ENCODE data around the gene LAD1. TPM values are rescaled to one million over a fixed set of nuclear protein-coding genes. Genes with fewer than 3 reads are reported as not detected.
A peak's percentile ranks its signal among the peaks of the same experiment; 100 is the strongest.

The LAD1 gene
- polyA plus RNA-seq (ENCODE audit: insufficient read length in 4 of 4), result 10 to 100 TPM; 28.0 to 38.1 (median 31.2) TPM

GRCh38 chr1:201399018-201399351 is at the start of gene LAD1:
TSS of gene LAD1 (minus strand) at chr1:201399324. CDS start at chr1:201399306, 18 bp downstream.
- DNase-seq (ENCODE audit: low read depth in 4 of 4, low spot score in 2 of 4), result no peak

DNA sequence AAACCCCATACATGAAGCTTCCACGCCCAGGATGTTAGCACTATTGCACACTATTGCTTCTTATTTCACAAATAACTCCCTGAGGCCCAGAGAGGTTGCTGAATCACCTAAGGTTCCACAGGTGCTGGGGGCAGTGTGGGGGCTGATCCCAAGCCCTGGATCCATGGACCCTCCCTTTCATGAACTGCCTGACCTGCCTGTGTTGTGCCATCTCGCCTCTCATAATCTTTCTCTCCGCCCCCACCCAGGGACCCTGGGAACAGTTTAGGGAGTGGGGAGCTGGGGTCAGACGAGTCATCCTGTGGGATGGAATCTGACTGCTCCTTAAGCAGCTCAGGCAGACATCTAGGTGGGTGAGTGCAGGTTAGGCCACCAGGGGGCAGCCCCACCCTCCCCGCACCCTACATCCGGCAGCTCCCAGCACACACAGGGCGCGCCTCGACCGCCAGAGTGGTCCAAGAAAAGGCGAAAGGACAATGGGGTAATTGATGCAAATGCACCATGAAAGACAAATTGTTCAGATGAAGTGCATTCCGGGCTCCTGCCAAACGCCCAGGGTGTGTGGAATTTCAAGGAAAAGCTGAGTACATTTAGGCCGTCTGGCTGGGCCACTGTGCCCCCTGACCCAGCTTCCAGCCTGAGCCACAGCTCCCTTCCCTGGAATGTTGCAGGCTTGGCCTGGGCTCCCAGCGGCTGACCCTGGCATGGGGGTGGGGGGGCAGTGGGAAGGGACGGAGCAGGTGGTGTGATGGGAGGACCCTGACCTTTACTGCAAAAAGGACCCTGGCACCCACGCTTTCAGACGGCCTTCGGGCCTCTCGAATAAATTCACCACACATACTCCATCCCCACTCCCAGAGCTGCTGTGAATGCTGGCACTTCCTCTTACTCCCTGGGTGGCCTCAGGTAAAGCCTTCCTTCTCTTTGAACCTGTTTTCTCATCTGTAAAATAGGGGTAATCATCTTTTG is 49.1 kb upstream of the LAD1 start:
- peak in 1 of 4 donors; percentile 44 for DNase-seq (ENCODE audit: low read depth in 4 of 4, low spot score in 2 of 4)

DNA sequence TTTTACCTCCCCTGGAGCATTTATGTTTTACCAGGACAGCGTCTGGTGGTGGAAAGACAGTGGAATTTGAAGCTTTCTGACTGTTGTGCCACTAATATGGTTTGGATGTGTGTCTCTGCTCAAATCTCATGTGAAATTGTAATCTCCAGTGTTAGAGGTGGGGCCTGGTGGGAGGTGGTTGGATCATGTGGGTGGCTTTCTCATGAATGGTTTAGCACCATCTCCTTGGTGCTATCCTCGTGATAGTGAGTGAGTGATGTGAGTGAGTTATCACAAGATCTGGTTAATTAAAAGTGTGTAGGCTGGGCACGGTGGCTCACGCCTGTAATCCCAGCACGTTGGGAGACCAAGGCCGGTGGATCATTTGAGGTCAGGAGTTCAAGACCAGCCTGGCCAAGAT is 46.2 kb upstream of the LAD1 start:
- DNase-seq (ENCODE audit: low read depth in 4 of 4, low spot score in 2 of 4), result no peak

DNA sequence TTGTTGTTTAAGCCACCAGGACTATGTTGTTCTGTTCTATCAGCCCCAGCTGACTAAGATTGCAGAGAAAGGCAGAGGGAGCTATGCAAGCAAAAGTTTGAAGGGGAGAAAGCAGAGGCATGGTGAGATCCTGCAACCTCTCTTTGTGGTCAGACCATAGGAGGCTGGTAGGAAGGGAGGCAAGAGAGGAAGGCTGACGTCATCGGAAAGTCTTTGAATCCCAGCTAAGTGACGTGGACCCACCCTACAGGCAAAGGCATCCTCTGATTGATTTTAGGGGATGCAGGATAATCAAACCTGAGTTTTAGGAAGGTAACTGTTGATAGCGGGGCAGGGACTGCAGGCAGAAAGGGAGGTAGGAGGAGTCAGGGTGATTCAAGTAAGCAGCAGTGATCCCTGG is 45.7 kb upstream of the LAD1 start:
- no peak for DNase-seq (ENCODE audit: low read depth in 4 of 4, low spot score in 2 of 4)

- no peak for DNase-seq (ENCODE audit: low read depth in 4 of 4, low spot score in 2 of 4)
Observed at GRCh38 chr1:201443747-201444146, 44.6 kb upstream of the LAD1 start.

GRCh38 chr1:201436969-201437368 is 37.8 kb upstream of the LAD1 start:
- DNase-seq (ENCODE audit: low read depth in 4 of 4, low spot score in 2 of 4), result no peak

DNA sequence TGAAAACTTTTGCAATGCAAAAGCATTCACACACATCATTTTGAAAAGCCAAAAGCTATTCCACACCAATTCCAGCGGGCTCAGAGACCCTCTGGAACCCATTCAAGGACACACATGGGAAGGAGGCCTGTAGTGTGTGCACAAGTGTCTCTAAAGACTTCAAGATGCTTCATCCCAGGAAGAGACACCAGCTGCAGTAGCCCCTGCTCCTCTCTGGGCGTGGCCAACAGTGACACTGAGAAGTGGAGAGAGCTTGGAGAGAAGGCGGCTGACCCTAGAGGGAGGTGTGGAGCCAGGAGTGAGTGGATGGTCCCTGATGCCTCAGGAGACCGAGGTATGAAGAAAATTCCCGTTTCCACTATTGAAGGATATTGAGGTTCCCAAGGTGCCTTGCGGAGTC is 37.3 kb upstream of the LAD1 start:
- DNase-seq (ENCODE audit: low read depth in 4 of 4, low spot score in 2 of 4), result no peak

DNA sequence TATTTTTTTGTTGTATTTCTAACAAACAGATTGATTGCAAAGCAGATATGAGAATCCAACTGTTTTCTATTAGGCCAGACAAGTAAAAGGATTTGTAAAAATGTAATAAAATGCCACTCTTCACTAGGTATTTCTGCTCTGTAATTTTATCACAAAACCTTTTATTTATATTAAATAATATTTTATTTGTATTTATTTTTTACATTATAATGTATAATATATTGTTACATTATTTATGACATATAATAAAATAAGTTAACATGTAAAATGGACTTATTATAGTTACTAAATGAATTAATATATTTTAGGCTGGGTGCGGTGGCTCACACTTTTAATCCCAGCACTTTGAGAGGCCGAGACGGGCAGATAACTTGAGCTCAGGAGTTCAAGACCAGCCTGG is 35.1 kb upstream of the LAD1 start:
- no peak for DNase-seq (ENCODE audit: low read depth in 4 of 4, low spot score in 2 of 4)

GRCh38 chr1:201433609-201434008 is 34.5 kb upstream of the LAD1 start:
- DNase-seq (ENCODE audit: low read depth in 4 of 4, low spot score in 2 of 4), result no peak

GRCh38 chr1:201430776-201431175 is 31.7 kb upstream of the LAD1 start:
- DNase-seq (ENCODE audit: low read depth in 4 of 4, low spot score in 2 of 4), result no peak

GRCh38 chr1:201429736-201430501 is 30.8 kb upstream of the LAD1 start:
- DNase-seq (ENCODE audit: low read depth in 4 of 4, low spot score in 2 of 4), result no peak

GRCh38 chr1:201427963-201428362 is 28.8 kb upstream of the LAD1 start:
- DNase-seq (ENCODE audit: low read depth in 4 of 4, low spot score in 2 of 4), result no peak

DNA sequence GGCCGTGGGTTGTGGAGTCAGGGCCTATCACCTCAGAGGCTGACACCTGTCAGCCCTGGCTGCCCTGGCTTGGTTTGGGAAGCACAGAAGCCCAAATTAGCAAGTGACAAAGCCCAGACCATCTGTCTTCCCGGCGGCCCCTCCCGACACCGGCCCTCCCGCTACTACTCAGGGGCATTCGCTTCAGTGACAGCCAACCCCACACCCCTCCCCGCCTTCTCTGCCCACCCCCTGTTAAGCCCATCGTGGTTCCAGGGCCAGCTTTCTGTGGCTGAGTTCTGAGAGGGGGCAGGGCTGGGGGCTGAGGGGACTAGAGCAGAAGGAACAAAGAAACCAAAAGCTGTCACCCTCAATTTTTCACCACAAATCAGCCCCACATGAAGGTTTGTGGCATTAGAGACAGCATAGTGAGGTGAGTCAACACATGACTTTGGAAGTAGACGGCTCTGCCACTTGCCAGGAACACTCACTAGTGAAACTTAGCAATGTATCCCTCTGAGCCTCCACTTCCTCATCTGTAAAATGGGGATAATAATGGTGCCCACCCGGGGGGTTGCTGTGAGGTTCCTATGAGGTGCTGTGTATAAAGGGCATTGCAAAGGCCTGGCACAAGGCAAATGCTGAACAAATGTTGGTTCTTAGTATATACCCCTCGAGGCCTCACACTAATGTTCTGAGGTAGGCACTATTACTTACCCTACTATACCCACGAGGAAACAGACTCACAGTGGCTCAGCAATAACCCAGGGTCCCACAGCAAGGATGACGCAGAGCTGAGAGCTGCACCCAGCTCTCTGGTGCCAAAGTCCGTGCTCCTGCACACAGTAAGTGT is 27.6 kb upstream of the LAD1 start:
- no peak for DNase-seq (ENCODE audit: low read depth in 4 of 4, low spot score in 2 of 4)

GRCh38 chr1:201424146-201424545 is 25.0 kb upstream of the LAD1 start:
- DNase-seq (ENCODE audit: low read depth in 4 of 4, low spot score in 2 of 4), result no peak

GRCh38 chr1:201423655-201424054 is 24.5 kb upstream of the LAD1 start:
- DNase-seq (ENCODE audit: low read depth in 4 of 4, low spot score in 2 of 4), result no peak

DNA sequence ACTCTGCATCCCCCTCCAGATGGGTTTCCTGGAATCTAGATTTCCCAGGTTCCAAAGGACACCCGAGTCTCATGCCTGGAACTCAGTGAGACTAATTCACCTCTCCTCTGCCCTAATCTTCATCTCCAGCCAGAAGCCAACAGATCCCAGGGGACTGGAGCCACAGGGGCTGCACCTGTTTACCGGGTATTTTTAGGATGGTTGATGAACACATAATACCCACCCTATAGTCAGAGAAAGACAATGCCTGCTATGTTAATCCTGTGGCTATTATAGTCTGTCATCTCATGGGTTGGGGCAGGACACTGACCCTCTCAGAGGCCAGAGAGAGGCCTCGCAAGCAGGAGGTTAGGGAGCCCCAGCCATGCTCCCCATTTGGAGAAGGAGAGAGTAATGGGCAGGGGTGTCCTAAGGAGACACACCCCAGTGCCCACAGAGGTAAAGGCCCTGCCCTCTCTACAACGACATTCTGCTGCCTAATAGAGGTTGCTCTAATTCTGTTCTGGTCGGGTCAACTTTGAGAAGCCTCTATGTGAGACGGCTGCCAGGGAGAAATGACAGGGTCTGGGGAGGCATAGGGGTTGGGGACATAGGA is 23.4 kb upstream of the LAD1 start:
- no peak for DNase-seq (ENCODE audit: low read depth in 4 of 4, low spot score in 2 of 4)

DNA sequence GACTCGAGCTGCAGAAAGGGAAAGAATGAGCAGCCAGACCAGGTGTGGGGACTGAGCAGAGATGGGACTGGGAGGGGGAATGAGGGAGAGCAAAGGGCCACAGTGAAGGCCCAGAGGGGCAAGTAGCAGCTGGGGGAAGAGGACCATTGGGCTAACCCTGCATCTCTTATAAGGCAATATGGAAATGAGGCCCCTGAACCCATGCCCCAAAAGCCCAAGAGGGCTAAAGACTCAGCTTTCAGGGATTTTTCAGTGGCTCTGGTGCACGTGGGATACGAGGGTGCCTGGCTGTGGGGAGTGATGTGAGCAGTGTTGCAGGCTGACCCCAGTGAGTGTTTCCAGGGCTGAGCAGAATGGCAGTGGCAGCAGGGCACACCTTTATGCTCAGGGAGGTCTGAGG is 22.9 kb upstream of the LAD1 start:
- DNase-seq (ENCODE audit: low read depth in 4 of 4, low spot score in 2 of 4), result no peak

- DNase-seq (ENCODE audit: low read depth in 4 of 4, low spot score in 2 of 4), result no peak
Observed at GRCh38 chr1:201421041-201421440, 21.9 kb upstream of the LAD1 start.

DNA sequence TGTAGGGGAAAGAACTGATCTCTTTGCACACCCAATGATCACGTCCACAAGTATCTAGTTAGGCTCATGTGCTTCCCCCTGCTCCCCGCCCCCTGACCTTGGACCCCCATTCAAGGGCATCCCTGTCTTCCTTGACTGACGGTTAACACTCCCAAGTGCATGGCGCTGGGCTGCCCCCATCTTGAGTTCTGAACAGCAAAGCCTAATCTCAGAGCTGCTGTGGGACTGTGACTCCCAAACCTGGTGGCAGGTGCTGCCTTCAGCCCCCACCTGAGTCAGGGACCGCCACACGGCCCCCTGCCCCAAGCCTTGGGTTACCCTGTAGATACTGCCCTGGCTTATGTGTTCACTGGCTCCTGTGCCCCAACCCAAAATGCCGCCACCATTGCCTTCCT is 21.5 kb upstream of the LAD1 start:
- no peak for DNase-seq (ENCODE audit: low read depth in 4 of 4, low spot score in 2 of 4)
